GM18873 (cell line): ENCODE data around the gene IKZF1.
"Not testable (repeated sequence)": the region's sequence is repeated elsewhere in the genome, so short reads cannot be mapped to it uniquely, and the experiment has no call there.

Source experiments
- ATAC-seq: cut with Tn5 transposase; IDR thresholded peaks from one replicate; pipeline ENCODE4 v1.9.1; 2021; ENCODE audit warnings: mild to moderate bottlenecking, moderate library complexity, moderate number of reproducible peaks; ENCODE audit not compliant: unreplicated experiment, low FRiP score

Gene IKZF1

DNA sequence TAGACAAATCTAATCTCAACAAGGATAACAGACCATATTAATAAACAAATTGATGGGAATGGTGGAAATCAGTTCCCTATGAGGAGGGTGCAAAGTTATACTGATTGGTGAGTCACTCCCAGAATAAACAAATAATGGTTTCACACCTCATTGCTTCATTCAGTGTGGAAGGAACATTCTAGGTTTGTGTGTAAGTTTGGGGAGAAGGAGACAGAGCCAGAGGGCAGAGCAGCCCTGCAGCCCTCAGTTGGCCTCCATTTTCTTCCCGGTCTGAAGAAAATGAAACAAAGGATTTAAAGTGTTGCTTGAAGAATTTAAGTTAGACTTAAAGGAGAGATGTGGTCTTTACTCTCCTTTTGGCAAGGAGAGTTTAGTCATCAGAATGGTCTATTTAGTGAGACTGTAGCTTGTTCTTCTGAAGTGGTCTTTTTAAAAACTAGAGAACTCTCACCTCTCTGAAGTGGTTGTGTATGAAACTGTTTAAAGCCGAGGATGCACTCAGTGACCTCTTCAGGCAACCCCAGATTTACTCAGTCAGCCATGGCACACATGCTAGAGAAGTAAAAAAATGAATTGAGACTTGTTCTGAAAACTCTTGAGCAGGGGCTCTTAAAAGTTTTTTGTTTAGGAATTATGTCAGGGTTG is 27.2 kb downstream of the IKZF1 start:
- peak; percentile 49 for ATAC-seq

DNA sequence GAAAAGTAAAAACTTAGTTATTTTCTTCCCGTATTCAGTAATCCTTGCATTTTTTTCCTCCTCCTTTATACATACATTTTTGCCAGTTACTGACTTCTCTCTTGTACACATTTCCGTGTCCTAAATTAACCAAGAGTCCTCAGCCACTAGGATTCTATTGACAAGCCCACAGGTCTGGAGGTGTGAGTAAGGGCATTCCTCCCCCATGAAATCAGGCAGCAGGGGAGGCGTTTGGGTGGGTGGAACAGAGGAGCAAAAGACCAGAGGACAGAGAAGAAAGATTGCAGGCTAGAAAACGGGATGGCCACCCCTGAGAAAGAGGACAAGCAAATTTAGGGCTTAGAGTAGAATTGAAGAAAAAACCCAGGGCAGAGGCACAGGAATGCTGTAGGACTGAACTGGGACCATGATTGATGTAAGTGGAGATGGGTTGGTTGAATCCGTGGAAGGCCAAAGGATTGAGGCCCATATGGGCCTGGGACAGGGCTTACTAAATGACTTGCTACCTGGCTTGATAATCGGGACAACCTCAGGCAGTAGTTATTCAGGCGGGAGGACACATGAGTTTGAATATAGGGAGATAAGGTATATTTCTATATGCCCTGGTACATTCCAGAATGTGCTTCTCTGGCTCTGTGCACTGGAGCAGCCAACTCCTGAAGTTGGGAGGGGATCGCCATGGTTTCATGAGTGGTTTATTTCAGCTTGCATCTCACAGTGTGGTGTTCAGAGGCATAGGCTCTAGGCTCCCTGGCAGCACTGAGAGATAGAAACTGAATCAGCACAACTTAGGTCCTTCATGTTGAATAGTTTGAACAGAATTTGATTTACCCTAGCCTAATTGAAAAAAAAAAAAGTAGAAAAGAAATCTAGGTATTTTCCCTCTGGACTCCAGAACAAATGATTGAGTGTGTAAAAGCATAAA is 28.0 kb downstream of the IKZF1 start:
- ATAC-seq: no peak

DNA sequence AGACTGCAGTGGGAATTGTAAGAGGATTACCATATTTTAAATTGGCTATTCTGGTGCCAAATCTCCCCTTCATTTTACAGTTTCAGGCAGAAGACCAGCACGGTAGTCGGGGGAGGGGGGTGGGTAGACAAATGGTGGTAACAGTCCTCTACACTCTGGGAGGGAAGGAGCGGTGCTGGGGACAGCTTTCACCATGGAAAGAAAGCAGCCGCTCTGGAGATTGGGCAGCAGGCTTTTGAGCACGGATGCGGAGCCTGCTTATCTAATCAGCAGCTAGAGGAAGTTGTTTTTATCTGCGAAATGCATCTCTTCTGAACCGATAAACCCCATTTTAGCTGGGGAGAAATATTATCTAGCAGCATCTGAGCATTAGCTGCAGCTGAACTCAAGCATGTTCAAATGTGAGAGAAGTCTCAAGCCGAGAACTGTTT is 28.7 kb downstream of the IKZF1 start:
- no peak for ATAC-seq

DNA sequence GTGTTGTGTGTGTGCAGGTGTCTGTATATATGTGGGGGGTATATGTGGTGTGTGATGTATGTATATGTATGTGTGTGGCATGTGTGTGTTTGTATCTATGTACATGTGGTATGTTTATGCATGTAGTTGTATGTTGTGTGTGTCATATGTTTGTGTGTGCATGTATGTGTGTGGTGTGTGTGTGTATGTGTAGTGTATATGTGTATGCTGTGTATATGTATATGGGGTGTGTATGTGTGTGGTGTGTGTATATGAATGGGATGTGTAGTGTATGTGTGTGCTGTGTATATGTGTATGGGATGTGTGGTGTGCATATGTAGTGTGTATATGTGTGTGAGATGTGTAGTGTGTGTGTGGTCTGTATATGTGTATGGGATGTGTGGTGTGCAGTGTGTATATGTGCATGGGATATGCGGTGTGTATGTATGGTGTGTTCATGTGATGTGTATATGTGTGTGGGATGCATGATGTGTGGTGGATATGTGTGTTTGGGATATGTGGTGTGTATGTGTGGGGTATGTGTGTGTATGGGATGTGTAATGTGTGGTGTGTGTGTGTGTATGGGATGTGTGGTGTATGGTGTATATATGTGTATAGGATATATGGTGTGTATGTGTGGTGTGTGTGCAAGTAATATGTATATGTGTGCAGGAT is 30.0 kb downstream of the IKZF1 start:
- no peak for ATAC-seq

DNA sequence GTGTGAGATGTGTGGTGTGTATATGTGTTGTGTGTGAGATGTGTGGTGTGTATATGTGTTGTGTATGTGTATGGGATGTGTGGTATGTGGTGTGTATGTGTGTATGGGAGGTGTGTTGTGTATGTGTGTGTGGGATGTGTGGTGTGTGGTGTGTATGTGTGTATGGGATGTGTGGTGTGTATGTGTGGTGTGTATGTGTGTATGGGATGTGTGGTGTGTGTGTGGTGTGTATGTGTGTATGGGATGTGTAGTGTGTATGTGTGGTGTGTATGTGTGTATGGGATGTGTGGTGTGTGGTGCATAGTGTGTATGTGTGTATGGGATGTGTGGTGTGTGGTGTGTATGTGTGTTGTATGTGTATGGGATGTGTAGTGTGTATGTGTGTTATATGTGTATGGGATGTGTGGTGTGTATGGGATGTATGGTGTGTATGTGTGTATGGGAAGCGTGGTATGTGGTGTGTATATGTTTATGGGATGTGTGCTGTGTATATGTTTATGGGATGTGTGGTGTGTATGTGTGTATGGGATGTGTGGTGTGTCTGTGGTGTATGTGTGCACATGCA is 30.8 kb downstream of the IKZF1 start:
- ATAC-seq: no peak

DNA sequence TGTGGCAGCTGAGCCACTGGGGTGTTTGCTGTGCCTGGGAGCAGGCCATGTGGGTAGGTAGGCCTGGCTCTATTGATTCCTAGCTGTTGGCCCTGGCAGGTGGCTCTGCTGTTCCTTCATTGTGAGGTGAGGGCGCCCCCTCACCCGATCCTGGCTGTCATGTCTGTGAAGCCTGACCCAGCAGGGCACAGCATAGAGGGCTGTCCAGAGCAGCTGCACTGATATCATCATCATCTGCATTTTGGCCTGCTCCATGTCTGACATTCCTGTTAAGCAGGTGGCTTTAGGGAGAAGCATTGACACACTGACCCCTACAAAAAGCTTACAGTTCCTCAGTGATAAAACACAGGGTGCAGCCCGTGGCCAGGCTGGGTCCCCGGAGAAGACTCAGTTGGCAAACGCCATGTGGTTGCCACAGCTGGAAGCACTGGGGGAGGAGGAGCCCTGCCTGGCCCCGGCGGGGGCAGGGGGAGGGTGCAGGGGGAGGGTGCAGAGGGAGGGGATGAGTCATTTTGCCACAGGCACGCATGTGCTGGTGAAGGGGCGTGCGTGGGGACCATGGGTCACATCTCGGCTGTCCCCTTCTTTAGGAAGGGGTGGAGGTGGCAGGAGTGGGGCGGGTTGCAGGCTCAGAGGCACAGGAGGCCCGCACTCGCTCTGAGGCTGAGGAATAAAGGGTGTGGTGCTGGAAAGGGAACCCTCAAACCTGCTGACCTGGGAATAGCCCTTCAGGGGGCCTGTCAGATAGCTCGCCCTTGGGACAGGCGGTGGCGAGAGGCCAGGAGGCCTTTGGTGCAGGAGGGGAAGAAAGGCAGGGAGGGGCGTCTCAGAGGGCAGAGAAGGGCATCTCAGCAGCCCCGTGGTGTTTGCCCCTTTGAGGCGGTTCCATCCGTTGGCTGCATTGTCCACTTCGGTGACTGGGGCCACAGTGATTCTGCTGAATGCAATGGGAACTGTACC is 31.6 kb downstream of the IKZF1 start:
- ATAC-seq: peak; percentile 22

DNA sequence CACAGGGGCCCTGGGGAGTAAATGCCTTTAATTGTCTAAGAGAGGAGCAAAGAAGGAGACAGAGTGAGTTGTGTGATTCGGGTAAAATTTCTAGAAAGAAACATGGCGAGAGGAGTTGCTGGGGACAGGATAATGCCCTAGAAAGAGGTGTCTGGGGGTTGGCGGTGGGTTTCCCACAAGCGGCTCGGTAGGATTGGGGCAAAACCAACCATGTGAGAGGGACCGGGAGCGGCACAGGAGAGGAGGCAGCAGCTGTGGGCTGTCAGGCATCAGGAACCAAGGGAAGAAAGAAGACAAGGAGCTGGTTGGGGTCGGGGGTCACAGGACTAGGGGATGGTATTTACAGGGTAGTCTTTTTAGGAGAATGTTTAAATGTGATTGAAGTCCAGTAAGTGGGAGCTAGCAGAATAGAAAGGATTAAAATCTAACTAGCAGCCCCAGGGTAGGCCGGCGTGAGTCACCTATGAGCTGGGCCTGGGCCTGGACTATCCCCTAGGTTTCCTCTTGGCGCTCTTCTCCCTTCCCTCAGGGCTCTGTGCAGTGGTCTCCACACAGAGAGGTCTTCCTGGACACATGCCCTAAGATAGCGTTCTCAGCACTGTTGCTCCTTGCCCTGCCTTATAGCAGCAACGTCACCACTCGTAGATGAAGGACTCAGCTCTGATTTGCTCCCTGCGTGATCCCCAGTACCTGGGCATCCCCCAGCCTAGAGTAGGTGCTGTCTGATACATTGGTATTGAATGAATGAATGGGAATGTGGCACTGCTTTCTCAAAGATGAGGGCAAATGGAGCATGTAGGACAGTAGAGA is 32.6 kb downstream of the IKZF1 start:
- ATAC-seq: no peak

DNA sequence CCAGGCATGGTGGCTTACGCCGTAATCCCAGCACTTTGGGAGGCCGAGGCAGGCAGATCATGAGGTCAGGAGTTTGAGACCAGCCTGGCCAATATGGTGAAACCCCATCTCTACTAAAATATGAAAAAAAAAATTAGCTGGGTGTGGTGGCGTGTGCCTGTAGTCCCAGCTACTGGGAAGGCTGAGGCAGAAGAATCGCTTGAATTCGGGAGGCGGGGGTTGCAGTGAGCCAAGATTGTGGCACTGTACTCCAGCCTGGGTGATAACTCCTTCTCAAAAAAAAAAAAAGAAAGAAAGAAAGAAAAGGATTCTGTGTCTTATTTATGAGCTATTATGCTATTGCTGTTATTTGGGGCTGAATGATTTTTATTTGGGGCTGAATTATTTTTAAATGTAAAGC is 35.0 kb downstream of the IKZF1 start:
- ATAC-seq: not testable (repeated sequence)

DNA sequence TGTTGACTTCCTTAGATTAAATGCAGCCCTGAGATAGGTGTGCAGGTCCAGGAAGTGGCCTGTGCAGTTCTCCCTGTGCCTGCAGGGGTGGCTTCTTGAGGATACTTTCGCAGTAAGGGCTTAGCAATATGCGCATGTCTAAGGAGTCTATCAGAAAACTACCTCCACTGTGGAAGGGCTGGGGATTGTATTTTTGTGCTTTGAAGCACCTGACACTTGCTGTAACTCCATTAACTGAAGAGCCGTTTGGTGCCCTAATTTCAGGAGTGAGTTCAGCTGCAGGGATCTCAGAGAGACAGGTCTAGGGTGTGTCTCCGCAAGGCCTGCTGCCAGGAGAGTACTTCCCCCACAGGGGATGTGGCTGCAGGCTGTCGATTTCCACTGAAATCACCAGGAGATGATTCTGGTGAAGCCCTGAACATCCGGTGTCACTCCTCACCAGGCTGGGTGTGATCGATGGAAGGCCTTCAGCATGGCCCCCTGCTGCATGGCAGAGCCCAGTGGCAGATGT is 35.5 kb downstream of the IKZF1 start:
- no peak for ATAC-seq

DNA sequence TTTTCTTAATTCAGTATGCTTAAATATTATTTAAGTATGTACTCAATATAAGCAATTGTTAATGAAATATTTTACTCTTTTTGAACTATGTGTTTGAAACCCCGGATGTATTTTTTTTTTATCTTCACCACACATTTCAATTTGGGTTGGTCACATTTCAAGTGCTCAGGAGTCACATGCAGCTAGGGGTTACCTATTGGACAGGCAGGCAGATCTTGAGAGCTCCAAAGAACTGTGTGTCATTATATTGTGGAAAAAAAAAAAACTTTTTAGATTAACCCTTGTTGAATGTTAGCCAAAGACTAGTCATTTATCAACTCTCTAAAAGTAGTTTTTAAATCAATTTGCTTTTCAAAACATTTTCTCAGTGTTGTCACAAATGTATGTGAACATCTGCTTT is 37.2 kb downstream of the IKZF1 start:
- ATAC-seq: no peak

DNA sequence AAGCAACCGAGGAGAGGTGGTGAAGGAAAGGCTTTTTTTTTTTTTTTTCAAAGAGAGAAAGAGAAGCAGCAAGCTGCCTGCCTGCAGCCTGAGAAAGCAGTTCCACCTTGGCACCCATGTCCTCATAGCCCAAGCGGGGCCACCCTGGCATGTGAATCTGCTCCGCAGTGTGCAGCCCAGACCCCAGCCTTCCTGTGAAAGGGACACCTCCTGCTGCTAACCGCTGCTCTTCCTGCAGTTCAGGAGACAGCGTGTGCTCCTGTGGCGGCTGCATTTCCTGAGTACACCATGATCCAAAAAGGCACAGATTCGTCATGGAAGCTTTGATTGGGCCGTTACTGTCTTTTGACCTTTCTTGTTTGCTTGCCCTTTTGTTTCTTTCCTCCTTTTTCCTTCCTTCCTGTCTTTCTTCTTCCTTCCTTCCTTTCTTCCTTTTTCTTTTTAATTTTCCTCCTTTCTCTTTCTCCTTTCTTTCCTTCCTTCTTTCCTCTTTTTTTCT is 38.1 kb downstream of the IKZF1 start:
- ATAC-seq: no peak

DNA sequence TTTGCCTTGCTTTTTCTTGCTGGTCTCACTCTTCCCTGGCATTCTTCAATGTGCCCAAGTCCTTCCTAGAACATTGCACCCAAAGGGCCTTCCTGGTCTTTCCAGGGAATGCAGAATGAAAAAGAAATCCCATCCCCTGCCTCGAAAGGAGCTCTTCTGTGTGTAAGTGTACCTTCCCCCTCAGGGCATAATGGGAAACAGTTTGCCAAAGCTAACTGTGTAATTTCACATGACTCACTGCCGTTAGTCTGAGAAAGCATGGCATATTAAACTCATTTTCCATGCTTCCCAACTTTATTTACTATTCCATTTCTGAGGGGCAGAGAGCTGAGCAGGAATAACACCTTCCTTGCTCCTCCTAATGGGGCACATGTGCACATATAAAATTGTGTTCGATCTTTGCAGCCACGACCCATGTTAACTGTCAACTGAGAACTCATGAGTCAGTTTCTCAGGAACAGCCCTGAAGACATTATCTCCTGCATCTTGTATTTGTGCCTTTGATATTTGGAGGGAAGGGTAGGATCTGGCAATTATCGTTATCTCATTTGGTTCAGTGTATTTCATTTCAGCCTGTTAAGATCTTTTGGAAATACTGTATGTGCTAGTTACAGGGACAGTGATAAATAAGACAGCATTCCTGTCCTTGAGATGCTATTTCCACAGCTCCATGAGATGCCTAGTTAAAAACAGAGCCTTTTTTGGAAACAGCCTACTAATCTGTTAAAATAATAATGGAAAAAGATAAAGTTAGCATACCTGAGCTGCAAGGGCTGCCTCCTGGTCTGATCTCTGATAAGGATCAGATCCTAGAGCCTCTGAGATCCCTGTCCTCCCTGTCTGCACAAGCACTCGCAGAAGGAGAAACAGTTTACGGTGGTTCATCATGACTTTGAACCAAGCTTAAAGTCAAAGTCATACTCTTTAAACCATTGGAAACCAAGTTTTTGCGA is 42.3 kb downstream of the IKZF1 start:
- ATAC-seq: no peak

DNA sequence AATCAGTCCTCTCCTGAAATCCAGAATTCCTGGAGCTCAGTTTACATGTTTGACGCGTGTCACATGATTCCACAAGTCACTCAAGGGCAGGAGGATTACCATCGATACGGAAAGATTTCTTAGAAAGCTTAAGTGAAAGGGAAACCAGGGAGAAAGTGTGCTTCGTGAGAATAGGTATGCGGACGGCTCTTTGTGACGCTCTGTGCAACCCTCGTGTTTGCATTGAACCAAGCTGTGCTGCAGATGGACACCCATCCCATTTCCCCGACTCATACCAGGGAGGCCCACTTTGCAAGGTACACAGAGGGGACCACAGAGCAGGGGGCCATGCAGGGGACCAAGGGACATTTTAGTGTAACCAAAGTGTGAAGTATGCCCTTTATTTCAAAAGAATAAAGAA is 43.2 kb downstream of the IKZF1 start:
- ATAC-seq: no peak

DNA sequence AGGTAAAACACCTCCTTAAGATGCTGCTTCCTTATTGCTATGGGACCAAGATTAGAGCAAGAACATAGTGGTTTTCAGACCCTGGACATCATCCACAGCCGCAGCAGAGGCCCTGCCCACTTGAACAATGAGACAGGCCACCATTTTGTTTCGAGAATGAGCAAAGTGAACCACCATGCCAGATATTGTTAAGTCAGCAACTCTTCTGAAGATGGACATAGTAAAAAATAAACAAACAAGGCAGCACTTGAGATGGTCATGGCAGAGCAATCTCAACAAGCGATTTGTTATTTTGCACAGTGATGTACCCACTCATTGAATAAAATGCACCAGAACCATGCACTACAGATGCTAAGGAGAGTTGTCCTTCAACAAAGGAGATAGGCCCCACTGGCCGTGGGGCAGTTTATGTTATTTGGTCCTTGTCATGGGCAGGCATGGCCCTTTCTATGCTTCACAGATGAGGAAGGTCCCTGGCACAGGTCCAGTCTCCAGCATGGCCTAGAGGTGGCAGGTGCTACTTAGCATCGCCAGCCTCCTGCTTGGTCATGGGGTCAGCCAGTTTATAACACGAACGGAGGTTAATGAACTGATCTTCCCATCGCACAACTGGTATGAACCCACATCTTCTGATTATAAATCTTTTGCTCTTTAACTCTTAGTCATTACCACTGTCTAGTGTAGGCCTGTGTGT is 44.1 kb downstream of the IKZF1 start:
- no peak for ATAC-seq

DNA sequence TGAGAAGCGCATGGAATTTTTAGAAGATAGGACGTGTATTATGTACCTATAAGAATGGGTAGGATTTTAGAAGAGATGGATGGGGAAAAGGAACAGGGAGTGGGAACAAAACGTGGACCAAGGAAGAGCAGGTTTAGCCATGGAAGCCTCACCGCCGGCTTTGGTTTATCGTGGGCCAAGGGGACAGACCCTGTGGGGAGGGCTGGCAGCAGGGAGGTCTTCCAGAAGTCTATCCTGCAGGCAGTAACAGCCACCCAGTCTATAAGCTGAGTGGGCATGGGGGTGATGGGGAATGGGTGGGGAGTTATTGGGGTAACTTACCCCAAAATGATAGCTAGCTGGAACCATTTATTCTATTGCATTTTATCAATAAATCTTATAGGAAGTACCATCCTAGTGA is 44.9 kb downstream of the IKZF1 start:
- no peak for ATAC-seq

DNA sequence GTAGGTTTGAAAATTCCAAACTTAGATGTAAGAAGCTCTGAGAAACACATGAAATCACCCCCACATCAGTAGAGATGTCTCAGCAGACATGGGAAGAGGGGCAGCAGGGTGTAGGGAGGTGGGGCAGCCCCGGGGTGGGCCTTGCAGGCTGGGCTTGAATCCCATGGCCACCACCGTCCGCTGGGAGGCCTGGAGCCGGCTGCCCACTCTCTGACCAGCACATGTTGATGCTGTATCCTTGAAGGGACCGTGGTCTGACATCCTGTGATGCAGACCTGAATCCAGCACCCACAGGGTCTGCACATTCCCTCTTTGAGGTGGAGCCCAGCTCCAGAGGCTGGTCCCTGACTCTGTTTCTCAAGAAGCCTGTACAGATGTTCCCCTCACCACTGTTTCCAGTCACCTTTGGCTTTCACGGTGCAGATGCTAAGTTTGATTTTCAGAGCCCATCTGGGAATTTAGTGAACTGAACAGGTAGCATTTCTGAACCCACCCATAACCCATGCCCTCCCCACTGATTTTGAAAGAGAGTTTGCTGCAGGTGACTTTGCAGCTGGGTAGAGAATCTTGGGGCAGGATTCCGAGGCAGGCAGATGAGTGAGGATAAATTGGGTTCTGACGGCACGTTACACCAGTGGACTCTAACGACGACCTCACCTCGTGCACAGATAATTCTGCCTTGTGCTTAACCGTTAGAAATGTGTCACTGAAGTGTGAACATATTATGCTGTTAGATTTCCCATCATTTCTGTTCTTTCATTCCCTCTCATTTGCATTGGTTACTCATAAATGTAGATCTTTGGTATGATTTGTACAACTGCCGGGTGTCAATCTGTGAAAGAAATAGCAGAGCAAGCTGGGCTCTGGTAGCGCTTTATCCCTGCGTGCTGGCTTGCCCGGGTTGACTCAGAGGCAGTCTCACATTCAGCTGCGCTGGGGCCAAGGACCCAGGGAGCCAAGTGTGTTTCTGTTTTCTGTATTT is 45.7 kb downstream of the IKZF1 start:
- peak; percentile 82 for ATAC-seq
